Psoas muscle (tissue), 8 donors: Measurements from ENCODE around the gene AGPS. TPM values are rescaled to one million over a fixed set of nuclear protein-coding genes. Genes with fewer than 3 reads are reported as not detected.
A peak's percentile ranks its signal among the peaks of the same experiment; 100 is the strongest.
"Not testable (repeated sequence)": the region's sequence is repeated elsewhere in the genome, so short reads cannot be mapped to it uniquely, and the experiment has no call there.

Experiments used
- ATAC-seq, 4 donors: fragments of 200-7000 bp; cut with Tn5 transposase; one replicate each; pipeline ENCODE4 v1.9.1; 2020; ENCODE audit warnings: moderate library complexity in 3 of 4, mild to moderate bottlenecking in 2 of 4
- DNase-seq, 2 donors: peaks; one replicate each; pipeline ENCODE4 v3.0.0-alpha.2; 2020
- H3K27ac ChIP-seq: fragments of 200-600 bp; one replicate; pipeline ENCODE4 v1.8.0; 2022
- H3K27me3 ChIP-seq, 3 donors: fragments of 200-600 bp in 1 of 3; one replicate each; pipeline versions ENCODE4 v1.6.1 to v1.8.0; 2013 to 2022; ENCODE audit warnings: low read length in 2 of 3, mild to moderate bottlenecking in 2 of 3, moderate library complexity in 1 of 3; ENCODE audit not compliant: insufficient read depth in 3 of 3
- H3K36me3 ChIP-seq, 2 donors: fragments of 200-600 bp in 1 of 2; one replicate each; pipeline versions ENCODE4 v1.6.1 to v1.8.0; 2013 to 2022; ENCODE audit warnings: low read depth in 1 of 2, mild to moderate bottlenecking in 1 of 2, moderate library complexity in 1 of 2; ENCODE audit not compliant: insufficient read depth in 1 of 2
- H3K4me1 ChIP-seq: fragments of 200-600 bp; one replicate; pipeline ENCODE4 v1.8.0; 2022
- H3K4me3 ChIP-seq: fragments of 200-600 bp; one replicate; pipeline ENCODE4 v1.8.0; 2022; ENCODE audit warnings: mild to moderate bottlenecking
- H3K9me3 ChIP-seq: fragments of 200-600 bp; one replicate; pipeline ENCODE4 v1.8.0; 2022
- CTCF ChIP-seq: fragments of 200-600 bp; IDR thresholded peaks from one replicate; pipeline ENCODE4 v1.8.0; 2022; ENCODE audit warnings: antibody characterized with exemption
- WGBS, 3 donors: extraction: QIAGEN DNeasy Blood & Tissue Kit; methylation state at CpG; one replicate each; pipeline versions ENCODE4 v1.1.6 to v1.1.7; 2013; 5-methylcytosine and 5-hydroxymethylcytosine counted together
- intact Hi-C, 2 donors: fragments of 100-400 bp; cut with DNase I; formaldehyde crosslinking; loops; one replicate each; pipeline versions ENCODE4 v1.11.0 to v1.14.2; 2022
- polyA plus RNA-seq, 3 donors: library from polyadenylated mRNA; stranded (reverse); fragments of 200-250 nt; gene quantifications; one replicate each; pipeline ENCODE4 v1.2.3, GENCODE V29; 2013
- total RNA-seq, 4 donors: library from RNA; stranded (reverse); fragmentation: NEBNext Ultra II Directional in 2 of 4; extraction: Animal tissue kit (Norgen Biotek cat#: 25700) in 2 of 4; gene quantifications; one replicate each; pipeline versions ENCODE4 v1.2.1 to v1.2.4, GENCODE V29; 2021 to 2023
- donor health status: healthy with polysubstance abuse.
- donor health status: DM: no; HTN: no; CAD: no; lungs with moderate emphysema.
- donor health status: Bipolar disorder and iron deficiency.
- donor health status: healthy.
- donor health status: DM: yes; HTN: yes; CAD: no.
- donor health status: DM: no; HTN: no; CAD: no.
- donor health status: DM: no; HTN: no; CAD: no.
- donor health status: DM: yes; HTN: yes; CAD: no.

The AGPS gene
- total and polyA plus RNA-seq, 7 donors: 7.8 to 32.2 (median 26.6) TPM

GRCh38 chr2:177352441-177353186, 40.0 kb upstream of the AGPS start:
- no peak for DNase-seq
- TF ChIP-seq CTCF: no peak
- H3K4me3 ChIP-seq: no peak overlapping the region
- no peaks in the 10 kb centered on the region for H3K36me3 ChIP-seq
- no peaks in the 10 kb centered on the region for H3K4me1 ChIP-seq
- H3K27me3 ChIP-seq: no peaks in the 10 kb centered on the region
- WGBS, 3 donors: 20 to 27% (median 20%) methylated on average over 4 of the region's 4 CpGs
- H3K9me3 ChIP-seq: no peaks in the 10 kb centered on the region
- intact Hi-C loops: no loop called here
- peak overlapping the region; percentile 9 for H3K27ac ChIP-seq
- no peak for ATAC-seq

- Histone ChIP-seq H3K4me3 (no peak overlapping the region), H3K27me3 (no peaks in the 10 kb centered on the region), H3K36me3 (no peaks in the 10 kb centered on the region), H3K9me3 (no peaks in the 10 kb centered on the region), H3K4me1 (no peaks in the 10 kb centered on the region), H3K27ac (peak overlapping the region; percentile 9)
- 25 to 40% (median 38%) methylated on average over 2 of the region's 2 CpGs for WGBS, 3 donors
- ATAC-seq (no peak), DNase-seq (peak in 1 of 2 donors; percentile 20)
- TF ChIP-seq CTCF: no peak
- intact Hi-C loops: no loop called here
Measured at GRCh38 chr2:177353187-177353478, 39.4 kb upstream of the AGPS start.

GRCh38 chr2:177354541-177354940, 38.0 kb upstream of the AGPS start:
- H3K27me3 ChIP-seq, ATAC-seq, intact Hi-C loops, H3K4me1 ChIP-seq, H3K4me3 ChIP-seq, H3K9me3 ChIP-seq, H3K36me3 ChIP-seq, DNase-seq, H3K27ac ChIP-seq: not testable (repeated sequence)
- 91 to 94% (median 92%) methylated on average over 3 of the region's 3 CpGs for WGBS, 3 donors

GRCh38 chr2:177355874-177356273, 36.7 kb upstream of the AGPS start:
- Histone ChIP-seq H3K27ac (no peak overlapping the region), H3K4me3 (no peak overlapping the region), H3K27me3 (no peaks in the 10 kb centered on the region), H3K9me3 (no peaks in the 10 kb centered on the region), H3K4me1 (peaks cover 8% of the 10 kb centered on the region), H3K36me3 (no peaks in the 10 kb centered on the region)
- ATAC-seq (no peak), DNase-seq (no peak)
- 85 to 92% (median 89%) methylated on average over 2 of the region's 2 CpGs for WGBS, 3 donors
- intact Hi-C loops: no loop called here
- TF ChIP-seq CTCF: no peak

GRCh38 chr2:177359836-177360595, 32.6 kb upstream of the AGPS start:
- 24 to 37% (median 25%) methylated on average over 3 of the region's 3 CpGs for WGBS, 3 donors
- intact Hi-C loops: loop anchor here in 1 of 2 donors (10.0 kb wide), 1 partner anchor 1975 kb away; no protein-coding TSS in a partner anchor

More at GRCh38 chr2:177359836-177360595, 32.6 kb upstream of the AGPS start:
- Histone ChIP-seq H3K27ac (no peak overlapping the region), H3K36me3 (no peaks in the 10 kb centered on the region), H3K4me3 (no peak overlapping the region), H3K9me3 (no peaks in the 10 kb centered on the region), H3K4me1 (peaks cover 8% of the 10 kb centered on the region), H3K27me3 (no peaks in the 10 kb centered on the region)
- ATAC-seq (no peak), DNase-seq (no peak)
- TF ChIP-seq CTCF: no peak
